ENCODE measurements around the gene PTPN7.

- TF ChIP-seq CTCF (conservative IDR thresholded peaks at IDR 0.05; ENCODE audit: low read length) (no peak), EZH2phosphoT487 (IDR thresholded peaks at IDR 0.05; ENCODE audit: borderline replicate concordance, low read depth, low read length) (no peak)
Observed at GRCh38 chr1:202200112-202200548, 39.7 kb upstream of the PTPN7 start.

Data from OCI-LY7 (cell line).